GM18520 (cell line): ENCODE data around the gene ZNF358.

Source experiments
- ATAC-seq: cut with Tn5 transposase; IDR thresholded peaks from one replicate; pipeline ENCODE4 v1.9.1; 2021; ENCODE audit not compliant: unreplicated experiment

ZNF358 gene

GRCh38 chr19:7488736-7489353 is 27.1 kb upstream of the ZNF358 start, which contains the start of gene PEX11G:
Gene PEX11G (minus strand): TSS chr19:7489035. CDS start chr19:7489010, 25 bp downstream.
- no peak for ATAC-seq

- ATAC-seq: no peak
Observed at GRCh38 chr19:7489609-7490044, 26.3 kb upstream of the ZNF358 start.

GRCh38 chr19:7492142-7492541 is 23.8 kb upstream of the ZNF358 start:
- no peak for ATAC-seq

- no peak for ATAC-seq
Observed at GRCh38 chr19:7492558-7492957, 23.3 kb upstream of the ZNF358 start.

- no peak for ATAC-seq
Observed at GRCh38 chr19:7494416-7495098, 21.3 kb upstream of the ZNF358 start.

- ATAC-seq: no peak
Observed at GRCh38 chr19:7497292-7497691, 18.6 kb upstream of the ZNF358 start.

GRCh38 chr19:7500811-7501450 is 15.0 kb upstream of the ZNF358 start:
- no peak for ATAC-seq

- ATAC-seq: no peak
Observed at GRCh38 chr19:7502552-7502951, 13.4 kb upstream of the ZNF358 start.

- ATAC-seq: no peak
Observed at GRCh38 chr19:7504684-7505083, 11.2 kb upstream of the ZNF358 start.

GRCh38 chr19:7505288-7505681 is 10.6 kb upstream of the ZNF358 start:
- no peak for ATAC-seq

- ATAC-seq: no peak
Observed at GRCh38 chr19:7505682-7506384, 10.1 kb upstream of the ZNF358 start.

GRCh38 chr19:7506385-7507328 is 9.2 kb upstream of the ZNF358 start:
- no peak for ATAC-seq

- no peak for ATAC-seq
Observed at GRCh38 chr19:7507884-7508283, 8.0 kb upstream of the ZNF358 start.

- no peak for ATAC-seq
Observed at GRCh38 chr19:7509625-7510024, 6.3 kb upstream of the ZNF358 start.

- no peak for ATAC-seq
Observed at GRCh38 chr19:7512400-7512851, 3.5 kb upstream of the ZNF358 start.

- ATAC-seq: no peak
Observed at GRCh38 chr19:7513809-7514642, 1.9 kb upstream of the ZNF358 start.

GRCh38 chr19:7515110-7515644 is 726 bp upstream of the ZNF358 start:
- no peak for ATAC-seq

GRCh38 chr19:7516333-7516732 is 430 bp downstream of the ZNF358 start:
- no peak for ATAC-seq

- ATAC-seq: no peak
Observed at GRCh38 chr19:7516878-7517277, 975 bp downstream of the ZNF358 start.
